AG10803 (cell line): ENCODE data around the gene TMED6.

ENCODE experiments used
- DNase-seq: peaks from one replicate; pipeline ENCODE4 v3.0.0; 2010; ENCODE audit warnings: low read depth
- H3K4me3 ChIP-seq: 2 replicates; pipeline ENCODE4 v1.5.1; 2011; ENCODE audit warnings: mild to moderate bottlenecking, low read length, control low read depth
- CTCF ChIP-seq: conservative IDR thresholded peaks from 2 replicates; pipeline ENCODE4 v1.5.1; 2011; ENCODE audit warnings: mild to moderate bottlenecking, low read length, control low read depth, inconsistent platforms

Gene TMED6

GRCh38 chr16:69351309-69352027 lies at the start of gene TMED6:
Gene TMED6 (minus strand): TSS chr16:69351786. CDS start chr16:69351753, 33 bp downstream.
- no peak for TF ChIP-seq CTCF
- H3K4me3 ChIP-seq: no peak within 1 kb of the TSS
- DNase-seq: no peak

GRCh38 chr16:69399361-69399760 lies 47.8 kb upstream of the TMED6 start:
- DNase-seq: peak; percentile 48
- no peak overlapping the region for H3K4me3 ChIP-seq
- TF ChIP-seq CTCF: no peak

GRCh38 chr16:69397821-69398521 lies 46.4 kb upstream of the TMED6 start:
- peak; percentile 82 for TF ChIP-seq CTCF
- DNase-seq: peak; percentile 82
- no peak overlapping the region for H3K4me3 ChIP-seq

- H3K4me3 ChIP-seq: no peak overlapping the region; the same call in 1 of the 2 replicates
- peak; percentile 63 for TF ChIP-seq CTCF
- peak; percentile 97 for DNase-seq
Observed at GRCh38 chr16:69396187-69397061, 44.8 kb upstream of the TMED6 start.

- no peak overlapping the region for H3K4me3 ChIP-seq
- no peak for TF ChIP-seq CTCF
- DNase-seq: no peak
Observed at GRCh38 chr16:69395859-69396186, 44.2 kb upstream of the TMED6 start.

GRCh38 chr16:69393898-69394849 lies 42.6 kb upstream of the TMED6 start:
- no peak for DNase-seq
- no peak for TF ChIP-seq CTCF
- no peak overlapping the region for H3K4me3 ChIP-seq
